Islet precursor cell (in vitro differentiated cells): Measurements from ENCODE around the gene MTFMT.
"Not testable (repeated sequence)": the region's sequence is repeated elsewhere in the genome, so short reads cannot be mapped to it uniquely, and the experiment has no call there.

Experiments used
- DNase-seq: peaks from one replicate; pipeline ENCODE4 v3.0.0-alpha.2; 2018

Gene MTFMT

GRCh38 chr15:65028921-65029735 lies at the start of gene MTFMT:
Gene MTFMT, minus strand, starts transcription at chr15:65029639. Its CDS starts 26 bp downstream, at chr15:65029613.
- peak; percentile 91 for DNase-seq

DNA sequence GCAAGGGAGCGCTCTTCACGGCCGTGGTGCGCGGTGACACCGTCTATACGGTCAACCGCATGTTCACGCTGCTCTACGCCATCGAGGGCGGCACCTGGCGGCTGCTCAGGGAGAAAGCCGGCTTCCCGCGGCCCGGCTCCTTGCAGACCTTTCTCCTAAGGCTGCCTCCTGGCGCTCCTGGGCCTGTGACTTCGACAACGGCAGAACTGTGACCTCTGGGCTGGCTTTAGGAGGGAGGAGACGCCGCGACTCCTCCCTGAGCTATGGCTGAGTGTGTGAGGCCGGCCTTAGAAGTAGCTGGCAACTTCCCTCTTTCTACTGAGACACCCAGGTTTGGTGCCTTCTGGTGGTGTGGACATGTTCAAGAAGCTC lies 48.5 kb upstream of the MTFMT start:
- peak; percentile 93 for DNase-seq

- DNase-seq = no peak
Measured at GRCh38 chr15:65077291-65077980, 48.0 kb upstream of the MTFMT start.

DNA sequence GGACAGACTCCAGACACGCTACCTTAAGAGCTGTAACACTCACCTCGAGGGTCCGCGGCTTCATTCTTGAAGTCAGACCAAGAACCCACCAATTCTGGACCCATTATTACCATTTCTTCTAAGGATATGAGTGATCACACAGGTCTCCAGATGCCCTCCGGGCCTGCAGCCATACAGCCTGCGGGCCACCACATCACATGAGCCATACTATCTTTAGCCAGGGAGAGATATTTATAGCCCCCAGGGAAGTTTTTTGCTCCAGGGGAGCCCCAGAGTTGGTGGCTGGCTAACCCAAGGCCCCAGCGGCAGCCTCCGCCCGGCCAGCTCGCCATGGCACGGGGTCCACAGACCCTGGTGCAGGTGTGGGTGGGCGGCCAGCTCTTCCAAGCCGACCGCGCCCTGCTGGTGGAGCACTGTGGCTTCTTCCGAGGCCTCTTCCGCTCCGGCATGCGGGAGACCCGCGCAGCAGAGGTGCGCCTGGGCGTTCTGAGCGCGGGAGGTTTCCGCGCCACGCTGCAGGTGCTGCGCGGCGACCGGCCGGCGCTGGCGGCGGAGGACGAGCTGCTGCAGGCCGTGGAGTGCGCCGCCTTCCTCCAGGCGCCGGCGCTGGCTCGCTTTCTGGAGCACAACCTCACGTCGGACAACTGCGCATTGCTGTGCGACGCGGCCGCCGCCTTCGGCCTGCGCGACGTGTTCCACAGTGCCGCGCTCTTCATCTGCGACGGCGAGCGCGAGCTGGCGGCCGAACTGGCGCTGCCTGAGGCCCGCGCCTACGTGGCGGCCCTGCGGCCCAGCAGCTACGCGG lies 47.2 kb upstream of the MTFMT start, which contains the start of gene KBTBD13:
KBTBD13 (plus strand) TSS at position 261 of the 805 bp plus-strand sequence; CDS start at position 331, 70 bp downstream.
- no peak for DNase-seq

GRCh38 chr15:65075607-65076395 lies 46.4 kb upstream of the MTFMT start:
- DNase-seq = not testable (repeated sequence)

DNA sequence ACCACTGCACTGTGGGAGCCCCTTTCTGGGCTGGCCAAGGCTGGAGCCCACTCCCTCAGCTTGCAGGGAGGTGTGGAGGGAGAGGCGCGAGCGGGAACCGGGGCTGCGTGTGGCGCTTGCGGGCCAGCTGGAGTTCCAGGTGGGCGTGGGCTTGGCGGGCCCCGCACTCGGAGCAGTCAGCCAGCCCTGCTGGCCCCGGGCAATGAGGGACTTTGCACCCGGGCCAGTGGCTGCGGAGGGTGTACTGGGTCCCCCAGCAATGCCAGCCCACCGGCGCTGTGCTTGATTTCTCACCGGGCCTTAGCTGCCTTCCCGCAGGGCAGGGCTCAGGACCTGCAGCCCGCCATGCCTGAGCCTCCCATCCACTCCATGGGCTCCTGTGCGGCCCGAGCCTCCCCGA lies 45.5 kb upstream of the MTFMT start:
- not testable (repeated sequence) for DNase-seq

DNA sequence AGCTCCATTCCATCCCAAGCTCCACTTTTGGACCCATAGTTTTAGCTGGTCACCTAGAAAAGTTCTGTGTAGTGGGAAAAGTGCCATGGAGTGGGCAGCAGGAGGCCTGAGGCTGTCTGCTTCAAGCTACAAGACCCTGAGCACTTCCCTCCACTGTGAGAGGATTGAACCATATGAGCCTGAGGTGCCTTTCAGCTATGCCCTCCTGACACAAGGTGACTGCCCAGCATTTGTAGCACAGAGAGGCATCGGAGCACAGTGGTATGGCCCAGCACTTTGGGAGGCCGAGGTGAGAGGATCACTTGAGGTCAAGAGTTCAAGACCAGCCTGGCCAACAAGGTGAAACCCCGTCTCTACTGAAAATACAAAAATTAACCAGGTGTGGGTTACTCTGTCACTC lies 43.2 kb upstream of the MTFMT start:
- DNase-seq = no peak

DNA sequence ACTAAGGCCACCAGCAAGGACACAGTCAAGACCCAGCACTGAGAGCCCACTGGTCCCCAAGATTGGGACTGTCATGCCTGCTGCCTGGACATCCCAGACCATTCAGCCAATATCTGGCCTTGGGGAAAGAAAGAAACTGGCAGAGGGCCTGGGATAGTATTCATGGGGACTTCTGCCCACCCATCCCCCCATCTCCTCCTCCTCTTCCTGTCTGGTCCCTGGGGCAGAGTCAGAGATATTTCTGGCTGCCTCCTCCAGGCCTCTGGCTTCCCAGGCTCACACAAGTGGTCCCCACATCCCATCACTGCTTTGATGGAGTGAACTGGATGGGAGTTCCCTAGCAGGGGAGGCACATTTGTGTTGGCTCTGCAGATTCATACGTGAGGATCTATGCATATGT lies 42.6 kb upstream of the MTFMT start:
- no peak for DNase-seq

DNA sequence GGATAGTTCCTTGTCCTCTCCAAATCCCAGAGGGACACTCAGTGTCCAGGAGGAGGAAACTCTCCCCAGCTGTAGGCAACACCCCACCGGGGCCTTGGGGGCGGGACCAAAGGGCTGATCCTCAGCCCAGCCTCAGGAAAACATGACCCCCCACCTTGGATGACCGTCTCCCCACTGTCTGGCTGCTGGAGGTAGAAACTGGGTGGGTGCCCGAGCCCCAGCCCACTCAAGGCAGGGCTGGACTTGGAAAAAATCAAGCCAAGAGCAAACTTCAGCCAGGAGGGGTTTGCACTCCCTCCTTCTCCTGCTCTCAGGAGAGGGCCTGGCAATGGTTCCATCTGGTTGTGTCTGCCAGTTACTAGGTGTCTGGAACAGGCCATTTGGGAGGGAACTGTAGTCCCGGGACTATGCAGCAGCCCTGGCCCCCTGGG lies 42.0 kb upstream of the MTFMT start:
- DNase-seq = no peak

DNA sequence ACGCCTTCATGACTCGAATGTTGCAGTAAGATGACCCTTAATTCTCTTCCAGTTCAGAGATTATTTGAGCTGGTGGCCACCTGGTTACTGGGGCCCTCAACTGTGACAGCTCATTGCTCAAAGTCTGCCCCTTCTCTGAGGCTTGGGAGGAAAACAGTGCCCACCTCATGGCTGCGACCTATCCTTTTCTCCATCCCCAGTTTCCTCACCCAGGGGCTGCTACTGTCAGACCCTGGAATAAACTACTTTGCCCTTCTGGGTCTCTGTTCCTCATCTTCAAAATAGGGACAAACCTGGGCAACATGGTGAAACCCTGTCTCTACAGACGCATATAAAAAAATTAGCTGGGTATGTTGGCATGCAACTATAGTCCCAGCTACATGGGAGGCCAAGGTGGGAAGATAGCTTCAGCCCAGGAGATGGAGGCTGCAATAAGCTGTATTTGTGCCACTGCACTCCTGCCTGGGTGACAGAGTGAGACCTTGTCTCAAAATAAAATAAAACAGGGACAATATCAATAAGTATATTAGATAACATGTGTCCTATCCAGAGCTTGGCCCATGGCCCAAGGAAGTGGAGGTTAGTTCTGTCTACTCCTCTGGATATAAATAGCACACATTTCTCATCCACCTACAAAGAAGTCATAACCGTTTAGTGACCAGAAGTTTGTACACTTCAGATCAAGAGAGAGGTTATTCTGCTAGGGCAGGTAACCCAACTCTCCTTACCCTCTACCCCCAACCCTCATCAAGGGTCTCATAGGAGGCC lies 40.5 kb upstream of the MTFMT start:
- DNase-seq = no peak

- DNase-seq = no peak
Measured at GRCh38 chr15:65069179-65069578, 39.7 kb upstream of the MTFMT start.

DNA sequence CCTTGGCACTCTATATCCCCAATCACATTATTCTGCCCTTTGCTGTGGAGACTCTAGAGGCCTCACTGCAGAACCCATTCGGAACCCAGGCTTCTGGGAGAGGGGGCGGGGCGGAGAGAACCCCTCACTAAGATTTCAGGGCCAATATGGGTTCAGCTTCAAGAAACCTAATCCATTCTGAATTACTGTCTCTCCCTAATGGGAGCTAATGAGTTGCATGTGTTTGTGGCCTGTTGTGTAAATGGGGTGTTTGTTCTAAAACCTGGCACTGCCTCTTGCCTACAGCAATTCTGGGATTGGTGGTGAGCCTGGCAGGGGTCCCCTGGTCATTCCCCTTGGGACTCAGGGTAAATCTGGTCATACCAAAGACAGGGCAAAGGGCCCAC lies 39.0 kb upstream of the MTFMT start:
- DNase-seq = no peak

- no peak for DNase-seq
Measured at GRCh38 chr15:65067645-65068402, 38.4 kb upstream of the MTFMT start, which contains the start of gene RASL12. Gene RASL12, minus strand, starts transcription at chr15:65067991. Its CDS starts 156 bp downstream, at chr15:65067835.

DNA sequence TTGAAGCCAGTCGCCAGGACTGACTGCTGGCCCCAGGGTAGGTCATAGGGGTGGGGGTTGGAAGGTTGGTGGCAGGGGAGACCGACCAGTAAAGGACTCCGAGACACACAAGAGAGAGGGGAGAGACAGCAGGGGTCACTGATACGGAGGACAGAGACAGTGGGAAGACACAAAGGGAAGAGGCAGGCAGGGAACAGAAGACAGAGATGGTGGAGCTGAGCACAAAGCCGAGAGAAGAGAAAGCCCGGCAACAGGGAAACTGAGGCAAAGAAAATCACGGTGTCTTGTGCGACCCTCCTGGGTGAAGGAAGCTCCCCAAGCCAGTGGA lies 37.8 kb upstream of the MTFMT start:
- DNase-seq = peak; percentile 60

DNA sequence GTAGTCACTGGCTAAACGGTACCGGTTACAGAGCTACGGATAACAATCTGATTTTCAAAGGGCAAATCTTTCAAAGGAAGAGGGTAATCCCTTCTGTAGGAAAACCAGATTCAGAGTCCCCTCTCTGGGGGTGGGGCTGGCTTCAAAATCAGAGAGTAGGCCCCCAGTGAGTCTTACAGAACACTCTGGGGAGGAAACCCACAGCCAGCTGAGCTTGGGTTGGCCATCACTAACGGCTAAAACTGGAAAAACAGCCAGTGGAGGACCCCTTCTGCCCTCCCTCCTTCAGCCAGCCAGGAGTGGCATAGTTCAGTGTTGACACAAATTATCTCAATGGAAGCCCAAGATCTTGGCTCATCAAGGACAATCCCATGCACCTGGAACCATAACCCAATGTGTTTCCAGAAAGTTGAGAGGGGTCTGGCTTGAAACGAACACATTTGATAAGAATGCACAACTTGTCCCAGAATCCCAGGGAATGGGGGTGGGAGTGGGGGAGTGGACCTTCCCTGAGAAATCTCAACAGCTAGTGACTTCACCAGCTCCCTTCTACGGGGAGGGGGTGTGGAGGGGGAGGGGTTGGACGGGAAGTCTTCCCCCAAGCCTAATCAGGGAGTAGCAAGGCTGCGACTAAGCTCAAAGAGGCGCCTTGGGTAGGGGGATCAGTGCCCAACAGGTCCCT lies 37.3 kb upstream of the MTFMT start:
- DNase-seq = peak; percentile 72

GRCh38 chr15:65066001-65066634 lies 36.7 kb upstream of the MTFMT start:
- DNase-seq = no peak

DNA sequence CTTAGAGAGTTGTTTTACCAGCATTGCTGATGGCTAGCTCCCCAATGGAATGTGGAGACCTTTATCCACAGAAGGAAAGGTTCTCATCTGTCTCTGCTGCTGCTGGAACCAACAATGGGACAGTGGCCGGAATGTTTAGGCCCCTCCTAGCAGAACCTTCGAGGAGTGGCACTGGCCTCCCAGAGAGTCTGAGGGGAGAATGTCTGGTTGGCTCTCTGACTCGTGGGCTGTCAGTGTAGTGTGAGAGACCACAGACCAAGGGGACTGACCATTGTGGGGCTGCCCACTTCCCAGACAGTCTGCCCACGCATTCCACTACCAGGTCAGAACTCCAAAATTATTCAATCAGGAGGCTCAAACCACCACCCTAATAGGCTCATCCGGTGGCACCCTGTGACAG lies 33.3 kb upstream of the MTFMT start:
- DNase-seq = peak; percentile 89

GRCh38 chr15:65062061-65062460 lies 32.6 kb upstream of the MTFMT start:
- DNase-seq = no peak

DNA sequence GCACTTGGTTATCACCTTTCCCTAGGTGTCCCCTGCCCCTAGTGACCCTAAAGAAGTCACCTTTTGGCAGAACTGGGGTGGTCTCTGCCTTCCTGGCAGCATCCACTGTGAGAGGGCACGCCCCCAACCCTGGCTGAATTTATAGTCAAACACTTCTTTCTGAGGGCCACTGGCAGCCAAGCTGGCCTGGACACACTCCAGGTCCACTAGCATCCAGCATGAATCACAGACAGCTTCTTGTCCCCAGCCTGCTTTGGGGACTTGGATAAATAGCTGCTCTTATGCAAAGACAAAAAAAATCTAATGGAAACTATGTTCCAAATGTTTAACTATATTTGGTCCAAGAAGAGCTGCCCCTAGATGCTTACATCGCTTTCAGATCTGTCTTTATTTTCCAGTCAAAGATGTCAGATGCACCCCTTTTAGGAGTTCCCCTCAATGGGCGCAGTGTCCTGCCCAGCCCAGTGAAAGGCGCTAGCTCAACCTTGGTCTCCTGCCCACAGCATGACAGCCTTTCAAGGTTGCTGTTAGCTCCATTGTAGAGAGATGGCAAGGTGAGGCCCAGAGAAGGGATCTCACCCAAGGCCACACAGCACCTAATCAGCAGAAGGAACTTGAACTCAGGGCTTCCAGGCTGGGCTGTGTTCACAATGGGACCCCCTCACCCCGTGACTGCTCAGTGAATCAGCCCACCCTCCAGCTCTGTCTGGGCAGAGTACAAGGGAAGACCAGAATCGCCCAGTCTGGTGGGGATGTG lies 31.4 kb upstream of the MTFMT start:
- no peak for DNase-seq
